Neural cell (in vitro differentiated cells): ENCODE results near the gene TMEM266. TPM values are rescaled to one million over a fixed set of nuclear protein-coding genes. Genes with fewer than 3 reads are reported as not detected.

ENCODE experiments used
- H2AFZ ChIP-seq: fragments of 200-600, 300-800 bp; sonication (generic), shearing (Covaris generic); 2 replicates; pipeline ENCODE4 v1.6.0; 2014; ENCODE audit warnings: low read depth, mild to moderate bottlenecking, antibody characterized with exemption, low read length, moderate library complexity
- H3F3A ChIP-seq: fragments of 200-600 bp; shearing (Covaris generic); 2 replicates; pipeline ENCODE4 v1.6.1; 2016; ENCODE audit warnings: mild to moderate bottlenecking, moderate library complexity, mixed read lengths, antibody characterized with exemption, low read length; ENCODE audit not compliant: insufficient read depth, poor library complexity, severe bottlenecking
- H3K27ac ChIP-seq: fragments of 200-600, 300-800 bp; sonication (generic), shearing (Covaris generic); 2 replicates; pipeline ENCODE4 v1.5.1; 2014; ENCODE audit warnings: mild to moderate bottlenecking, low read length, moderate library complexity
- H3K27me3 ChIP-seq: fragments of 300-800, 200-600 bp; sonication (generic), shearing (Covaris generic); 2 replicates; pipeline ENCODE4 v1.6.0; 2014; ENCODE audit warnings: mild to moderate bottlenecking, low read depth, low read length, moderate library complexity; ENCODE audit not compliant: insufficient read depth
- H3K36me3 ChIP-seq: fragments of 300-800, 200-600 bp; sonication (generic), shearing (Covaris generic); 2 replicates; pipeline ENCODE4 v1.5.1; 2014; ENCODE audit warnings: mild to moderate bottlenecking, antibody characterized with exemption, low read length, moderate library complexity; ENCODE audit not compliant: insufficient read depth
- H3K4me2 ChIP-seq: fragments of 300-800, 200-600 bp; sonication (generic), shearing (Covaris generic); 2 replicates; pipeline ENCODE4 v1.6.0; 2014; ENCODE audit warnings: mild to moderate bottlenecking, low read length
- H3K4me3 ChIP-seq: fragments of 300-800, 200-600 bp; sonication (generic), shearing (Covaris generic); 2 replicates; pipeline ENCODE4 v1.5.1; 2014; ENCODE audit warnings: mild to moderate bottlenecking, low read length, moderate library complexity
- H3K79me2 ChIP-seq: fragments of 200-600 bp; shearing (Covaris generic); replicated peaks from 2 replicates; pipeline ENCODE4 v1.6.0; 2014; ENCODE audit warnings: mild to moderate bottlenecking, low read length, moderate library complexity; ENCODE audit not compliant: insufficient read depth
- H3K9ac ChIP-seq: fragments of 300-800, 200-600 bp; sonication (generic), shearing (Covaris generic); 2 replicates; pipeline ENCODE4 v1.6.1; 2016; ENCODE audit warnings: mild to moderate bottlenecking, low read length, mixed read lengths
- H3K9me2 ChIP-seq: fragments of 200-600 bp; shearing (Covaris generic); 2 replicates; pipeline ENCODE4 v1.6.1; 2016; ENCODE audit warnings: mild to moderate bottlenecking, low read length, mixed read lengths; ENCODE audit not compliant: insufficient read depth
- H3K9me3 ChIP-seq: fragments of 200-600, 300-800 bp; sonication (generic), shearing (Covaris generic); 2 replicates; pipeline ENCODE4 v1.6.1; 2016; ENCODE audit warnings: mild to moderate bottlenecking, mixed run types, low read length, moderate library complexity, mixed read lengths
- H4K20me1 ChIP-seq: fragments of 200-600 bp; shearing (Covaris generic); 2 replicates; pipeline ENCODE4 v1.6.1; 2016; ENCODE audit warnings: mild to moderate bottlenecking, mixed run types; ENCODE audit not compliant: insufficient read depth
- EP300 ChIP-seq: fragments of 450-650 bp; conservative IDR thresholded peaks from 2 replicates; pipeline ENCODE4 v1.6.1; 2014; ENCODE audit warnings: antibody characterized with exemption, mild to moderate bottlenecking, moderate library complexity; ENCODE audit not compliant: poor library complexity, severe bottlenecking
- EZH2 ChIP-seq: fragments of 200-600, 300-800 bp; shearing (Covaris generic), sonication (generic); IDR thresholded peaks from 2 replicates; pipeline ENCODE4 v1.6.1; 2014; ENCODE audit warnings: antibody characterized with exemption, low read length, borderline replicate concordance, mild to moderate bottlenecking; ENCODE audit not compliant: insufficient read depth, poor library complexity, severe bottlenecking
- MXI1 ChIP-seq: fragments of 450-650 bp; conservative IDR thresholded peaks from 2 replicates; pipeline ENCODE4 v1.6.1; 2014; ENCODE audit warnings: antibody characterized with exemption, mild to moderate bottlenecking; ENCODE audit not compliant: poor library complexity, severe bottlenecking
- POLR2AphosphoS5 ChIP-seq: IDR thresholded peaks from 2 replicates; pipeline ENCODE4 v1.6.1; 2012
- RAD21 ChIP-seq: fragments of 450-650 bp; conservative IDR thresholded peaks from 2 replicates; pipeline ENCODE4 v1.6.1; 2014; ENCODE audit warnings: antibody characterized with exemption, mild to moderate bottlenecking, moderate library complexity
- SMC3 ChIP-seq: fragments of 450-650 bp; conservative IDR thresholded peaks from 2 replicates; pipeline ENCODE4 v1.6.1; 2014; ENCODE audit warnings: antibody characterized with exemption, mild to moderate bottlenecking, moderate library complexity; ENCODE audit not compliant: poor library complexity
- TAF1 ChIP-seq: IDR thresholded peaks from 2 replicates; pipeline ENCODE4 v1.6.1; 2012; ENCODE audit warnings: low read depth
- polyA plus RNA-seq: library from polyadenylated mRNA; depleted of rRNA; stranded (reverse); fragments of >200 nt; gene quantifications from 2 replicates; pipeline ENCODE4 v1.2.3, GENCODE V29; 2014
- TF ChIP-seq, protein P1 (sequence below): IDR thresholded peaks from 2 replicates; pipeline ENCODE4 v1.6.1; 2012; ENCODE audit warnings: borderline replicate concordance
- TF ChIP-seq, protein P2 (sequence below): fragments of 450-650 bp; IDR thresholded peaks from 2 replicates; pipeline ENCODE4 v1.5.1; 2014; ENCODE audit warnings: antibody characterized with exemption, mild to moderate bottlenecking, moderate library complexity; ENCODE audit not compliant: poor library complexity, severe bottlenecking

Gene TMEM266
- polyA plus RNA-seq, 1 donor from 2014 or later = 17.6 TPM

DNA sequence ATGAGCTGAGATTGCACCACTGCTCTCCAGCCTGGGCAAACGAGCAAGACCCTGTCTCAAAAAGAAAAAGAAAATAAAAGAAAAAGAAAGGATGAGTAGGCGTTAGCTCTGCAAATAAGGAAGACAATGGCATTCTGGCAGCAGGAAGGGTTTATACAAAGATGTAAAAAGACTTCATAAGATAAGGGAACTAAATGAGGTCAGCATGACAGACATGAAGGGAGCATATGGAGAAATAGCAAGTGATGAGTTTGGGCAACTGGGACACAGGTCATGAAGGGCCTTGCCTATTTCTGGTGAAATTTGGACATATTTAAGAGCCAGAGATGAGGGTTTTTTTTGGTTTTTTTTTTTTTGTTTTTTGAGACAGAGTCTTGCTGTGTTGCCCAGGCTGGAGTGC is 24.5 kb downstream of the TMEM266 start:
- Histone ChIP-seq H3K9ac (no peak overlapping the region), H3K4me3 (no peak overlapping the region), H3K4me2 (no peak overlapping the region), H3F3A (no peaks in the 10 kb centered on the region), H3K79me2 (no peaks in the 10 kb centered on the region), H2AFZ (no peak overlapping the region), H3K27ac (no peak overlapping the region), H3K36me3 (no peaks in the 10 kb centered on the region), H4K20me1 (no peaks in the 10 kb centered on the region), H3K27me3 (no peaks in the 10 kb centered on the region), H3K9me3 (no peaks in the 10 kb centered on the region), H3K9me2 (no peaks in the 10 kb centered on the region)
- no peak for TF ChIP-seq EP300

DNA sequence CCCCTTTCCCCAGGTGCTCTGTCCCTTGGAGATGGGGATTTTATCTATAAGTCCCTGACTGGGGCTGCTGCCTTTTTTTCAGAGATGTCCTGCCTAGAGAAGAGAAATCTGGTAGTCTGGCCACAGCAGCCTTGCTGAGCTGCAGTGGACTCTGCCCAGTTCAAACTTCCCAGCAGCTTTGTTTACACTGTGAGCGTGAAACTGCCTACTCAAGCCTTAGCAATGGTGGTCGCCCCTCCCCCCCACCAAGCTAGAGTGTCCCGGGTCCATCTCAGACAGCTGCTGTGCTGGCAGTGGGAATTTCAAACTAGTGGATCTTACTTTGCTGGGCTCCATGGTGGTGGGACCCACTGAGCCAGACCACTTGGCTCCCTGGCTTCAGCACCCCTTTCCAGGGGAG is 38.9 kb downstream of the TMEM266 start:
- H3K27ac ChIP-seq = no peak overlapping the region
- no peak overlapping the region for H3K4me3 ChIP-seq

DNA sequence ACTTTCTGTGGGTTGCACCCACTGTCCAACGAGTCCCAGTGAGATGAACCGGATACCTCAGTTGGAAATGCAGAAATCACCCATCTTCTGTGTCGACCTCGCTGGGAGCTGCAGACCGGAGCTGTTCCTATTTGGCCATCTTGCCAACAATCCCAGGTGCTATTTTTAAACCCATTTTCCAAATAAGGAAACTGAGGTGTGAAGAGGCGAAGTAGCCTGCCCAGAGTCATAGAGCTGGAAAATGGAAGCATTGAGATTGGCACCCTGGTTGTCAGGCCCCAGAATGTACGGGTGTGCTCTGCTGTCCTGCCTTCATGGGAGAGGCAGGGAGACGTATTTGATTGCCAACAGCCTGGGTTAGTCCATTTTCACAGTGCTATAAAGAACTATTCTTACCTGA is 39.6 kb downstream of the TMEM266 start:
- H3F3A ChIP-seq = no peaks in the 10 kb centered on the region
- no peak overlapping the region for H3K27ac ChIP-seq
- H3K9me3 ChIP-seq = no peaks in the 10 kb centered on the region
- no peak overlapping the region for H3K4me3 ChIP-seq
- H3K9me2 ChIP-seq = no peaks in the 10 kb centered on the region
- H3K4me2 ChIP-seq = no peak overlapping the region
- H2AFZ ChIP-seq = no peak overlapping the region
- no peaks in the 10 kb centered on the region for H3K79me2 ChIP-seq
- H3K9ac ChIP-seq = no peak overlapping the region
- TF ChIP-seq SMC3 (no peak), EP300 (no peak), MXI1 (no peak), EZH2 (no peak), RAD21 (no peak)
- TF ChIP-seq, protein P1, sequence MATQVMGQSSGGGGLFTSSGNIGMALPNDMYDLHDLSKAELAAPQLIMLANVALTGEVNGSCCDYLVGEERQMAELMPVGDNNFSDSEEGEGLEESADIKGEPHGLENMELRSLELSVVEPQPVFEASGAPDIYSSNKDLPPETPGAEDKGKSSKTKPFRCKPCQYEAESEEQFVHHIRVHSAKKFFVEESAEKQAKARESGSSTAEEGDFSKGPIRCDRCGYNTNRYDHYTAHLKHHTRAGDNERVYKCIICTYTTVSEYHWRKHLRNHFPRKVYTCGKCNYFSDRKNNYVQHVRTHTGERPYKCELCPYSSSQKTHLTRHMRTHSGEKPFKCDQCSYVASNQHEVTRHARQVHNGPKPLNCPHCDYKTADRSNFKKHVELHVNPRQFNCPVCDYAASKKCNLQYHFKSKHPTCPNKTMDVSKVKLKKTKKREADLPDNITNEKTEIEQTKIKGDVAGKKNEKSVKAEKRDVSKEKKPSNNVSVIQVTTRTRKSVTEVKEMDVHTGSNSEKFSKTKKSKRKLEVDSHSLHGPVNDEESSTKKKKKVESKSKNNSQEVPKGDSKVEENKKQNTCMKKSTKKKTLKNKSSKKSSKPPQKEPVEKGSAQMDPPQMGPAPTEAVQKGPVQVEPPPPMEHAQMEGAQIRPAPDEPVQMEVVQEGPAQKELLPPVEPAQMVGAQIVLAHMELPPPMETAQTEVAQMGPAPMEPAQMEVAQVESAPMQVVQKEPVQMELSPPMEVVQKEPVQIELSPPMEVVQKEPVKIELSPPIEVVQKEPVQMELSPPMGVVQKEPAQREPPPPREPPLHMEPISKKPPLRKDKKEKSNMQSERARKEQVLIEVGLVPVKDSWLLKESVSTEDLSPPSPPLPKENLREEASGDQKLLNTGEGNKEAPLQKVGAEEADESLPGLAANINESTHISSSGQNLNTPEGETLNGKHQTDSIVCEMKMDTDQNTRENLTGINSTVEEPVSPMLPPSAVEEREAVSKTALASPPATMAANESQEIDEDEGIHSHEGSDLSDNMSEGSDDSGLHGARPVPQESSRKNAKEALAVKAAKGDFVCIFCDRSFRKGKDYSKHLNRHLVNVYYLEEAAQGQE = no peak
- H3K27me3 ChIP-seq = no peaks in the 10 kb centered on the region
- H4K20me1 ChIP-seq = no peaks in the 10 kb centered on the region
- H3K36me3 ChIP-seq = no peaks in the 10 kb centered on the region

More for the DNA sequence above, 38.9 kb downstream of the TMEM266 start:
- H3K9ac ChIP-seq = no peak overlapping the region
- TF ChIP-seq EP300 (no peak), MXI1 (no peak), EZH2 (no peak), RAD21 (no peak), POLR2AphosphoS5 (no peak), TAF1 (no peak), SMC3 (no peak)
- TF ChIP-seq, protein P2, sequence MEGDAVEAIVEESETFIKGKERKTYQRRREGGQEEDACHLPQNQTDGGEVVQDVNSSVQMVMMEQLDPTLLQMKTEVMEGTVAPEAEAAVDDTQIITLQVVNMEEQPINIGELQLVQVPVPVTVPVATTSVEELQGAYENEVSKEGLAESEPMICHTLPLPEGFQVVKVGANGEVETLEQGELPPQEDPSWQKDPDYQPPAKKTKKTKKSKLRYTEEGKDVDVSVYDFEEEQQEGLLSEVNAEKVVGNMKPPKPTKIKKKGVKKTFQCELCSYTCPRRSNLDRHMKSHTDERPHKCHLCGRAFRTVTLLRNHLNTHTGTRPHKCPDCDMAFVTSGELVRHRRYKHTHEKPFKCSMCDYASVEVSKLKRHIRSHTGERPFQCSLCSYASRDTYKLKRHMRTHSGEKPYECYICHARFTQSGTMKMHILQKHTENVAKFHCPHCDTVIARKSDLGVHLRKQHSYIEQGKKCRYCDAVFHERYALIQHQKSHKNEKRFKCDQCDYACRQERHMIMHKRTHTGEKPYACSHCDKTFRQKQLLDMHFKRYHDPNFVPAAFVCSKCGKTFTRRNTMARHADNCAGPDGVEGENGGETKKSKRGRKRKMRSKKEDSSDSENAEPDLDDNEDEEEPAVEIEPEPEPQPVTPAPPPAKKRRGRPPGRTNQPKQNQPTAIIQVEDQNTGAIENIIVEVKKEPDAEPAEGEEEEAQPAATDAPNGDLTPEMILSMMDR = no peak
- TF ChIP-seq, protein P1 = no peak
- H3K79me2 ChIP-seq = no peaks in the 10 kb centered on the region
- no peaks in the 10 kb centered on the region for H3K9me3 ChIP-seq
- H2AFZ ChIP-seq = no peak overlapping the region
- H4K20me1 ChIP-seq = no peaks in the 10 kb centered on the region
- no peaks in the 10 kb centered on the region for H3K27me3 ChIP-seq
- no peaks in the 10 kb centered on the region for H3K9me2 ChIP-seq
- H3F3A ChIP-seq = no peaks in the 10 kb centered on the region
- no peaks in the 10 kb centered on the region for H3K36me3 ChIP-seq
- H3K4me2 ChIP-seq = no peak overlapping the region
